Osteoblast (primary cell): ENCODE data around the gene JAZF1. TPM values are rescaled to one million over a fixed set of nuclear protein-coding genes. Genes with fewer than 3 reads are reported as not detected.

Source experiments
- DNase-seq: peaks from one replicate; pipeline ENCODE4 v3.0.0; 2011; ENCODE audit warnings: low spot score, mixed read lengths; ENCODE audit not compliant: insufficient read length; ENCODE audit errors: missing footprints
- H2AFZ ChIP-seq: 2 replicates; pipeline ENCODE4 v1.6.0; 2011; ENCODE audit warnings: mild to moderate bottlenecking, low read length
- H3K27ac ChIP-seq: 2 replicates; pipeline ENCODE4 v1.5.1; 2011; ENCODE audit warnings: mild to moderate bottlenecking, low read depth, low read length, moderate library complexity
- H3K27me3 ChIP-seq: 2 replicates; pipeline ENCODE4 v1.6.0; 2012; ENCODE audit warnings: mild to moderate bottlenecking, control low read depth, inconsistent platforms, low read length, moderate library complexity; ENCODE audit not compliant: insufficient read depth
- H3K36me3 ChIP-seq: 2 replicates; pipeline ENCODE4 v1.5.1; 2011; ENCODE audit warnings: mild to moderate bottlenecking, low read length, control low read depth, moderate library complexity; ENCODE audit not compliant: insufficient read depth
- H3K4me1 ChIP-seq: 2 replicates; pipeline ENCODE4 v1.5.1; 2011; ENCODE audit warnings: mild to moderate bottlenecking, low read length, control low read depth, moderate library complexity; ENCODE audit not compliant: insufficient read depth
- H3K4me2 ChIP-seq: 2 replicates; pipeline ENCODE4 v1.6.0; 2011; ENCODE audit warnings: mild to moderate bottlenecking, low read length; ENCODE audit not compliant: insufficient read depth
- H3K4me3 ChIP-seq: fragments of 200-600 bp; sonication (generic); 3 replicates; pipeline ENCODE4 v1.5.1; 2012; ENCODE audit warnings: mild to moderate bottlenecking, low read length, inconsistent platforms; ENCODE audit not compliant: insufficient read depth
- H3K79me2 ChIP-seq: 2 replicates; pipeline ENCODE4 v1.6.0; 2012; ENCODE audit warnings: mild to moderate bottlenecking, low read length, control low read depth, inconsistent platforms; ENCODE audit not compliant: insufficient read depth
- H3K9me3 ChIP-seq: 2 replicates; pipeline ENCODE4 v1.5.1; 2011; ENCODE audit warnings: low read depth, low read length, control low read depth
- H4K20me1 ChIP-seq: 2 replicates; pipeline ENCODE4 v1.6.0; 2012; ENCODE audit warnings: mild to moderate bottlenecking, low read length, control low read depth; ENCODE audit not compliant: insufficient read depth
- total RNA-seq: library from RNA; depleted of rRNA; stranded (reverse); fragments of >200 nt; gene quantifications from 2 replicates; pipeline ENCODE4 v1.2.3, GENCODE V29; 2012
- TF ChIP-seq, protein P1 (sequence below): IDR thresholded peaks from 2 replicates; pipeline ENCODE4 v1.5.1; 2011; ENCODE audit warnings: mild to moderate bottlenecking, low read depth, low read length, moderate library complexity; ENCODE audit errors: extremely low read depth

JAZF1 gene
- total RNA-seq, 1 donor: 15.9 TPM

DNA sequence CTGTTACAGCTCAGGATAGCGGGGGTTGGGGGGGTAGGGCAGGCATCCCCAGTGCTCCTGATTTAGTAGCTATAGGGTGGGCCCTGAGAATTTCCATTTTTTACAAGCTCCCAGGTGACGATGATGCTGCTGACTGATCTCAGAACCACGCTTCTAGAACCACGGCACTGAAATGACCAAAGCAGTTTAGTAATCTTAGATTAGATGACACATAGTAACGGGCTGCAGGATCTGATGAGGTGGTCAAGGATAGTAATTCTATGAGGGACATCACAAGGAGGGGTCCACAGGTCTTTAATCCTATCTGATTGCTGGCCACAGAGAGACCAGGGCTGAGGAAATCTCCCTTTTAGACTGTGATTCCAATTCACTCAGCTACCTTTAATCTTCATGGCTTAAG lies 167.2 kb downstream of the JAZF1 start:
- no peaks in the 10 kb centered on the region for H3K36me3 ChIP-seq
- H3K4me2 ChIP-seq: no peak overlapping the region
- H3K79me2 ChIP-seq: peaks cover 7% of the 10 kb centered on the region
- peaks cover 10% of the 10 kb centered on the region for H3K4me1 ChIP-seq
- no peak overlapping the region for H2AFZ ChIP-seq
- no peaks in the 10 kb centered on the region for H3K27me3 ChIP-seq
- no peak overlapping the region for H3K27ac ChIP-seq
- DNase-seq: no peak
- TF ChIP-seq, protein P1, sequence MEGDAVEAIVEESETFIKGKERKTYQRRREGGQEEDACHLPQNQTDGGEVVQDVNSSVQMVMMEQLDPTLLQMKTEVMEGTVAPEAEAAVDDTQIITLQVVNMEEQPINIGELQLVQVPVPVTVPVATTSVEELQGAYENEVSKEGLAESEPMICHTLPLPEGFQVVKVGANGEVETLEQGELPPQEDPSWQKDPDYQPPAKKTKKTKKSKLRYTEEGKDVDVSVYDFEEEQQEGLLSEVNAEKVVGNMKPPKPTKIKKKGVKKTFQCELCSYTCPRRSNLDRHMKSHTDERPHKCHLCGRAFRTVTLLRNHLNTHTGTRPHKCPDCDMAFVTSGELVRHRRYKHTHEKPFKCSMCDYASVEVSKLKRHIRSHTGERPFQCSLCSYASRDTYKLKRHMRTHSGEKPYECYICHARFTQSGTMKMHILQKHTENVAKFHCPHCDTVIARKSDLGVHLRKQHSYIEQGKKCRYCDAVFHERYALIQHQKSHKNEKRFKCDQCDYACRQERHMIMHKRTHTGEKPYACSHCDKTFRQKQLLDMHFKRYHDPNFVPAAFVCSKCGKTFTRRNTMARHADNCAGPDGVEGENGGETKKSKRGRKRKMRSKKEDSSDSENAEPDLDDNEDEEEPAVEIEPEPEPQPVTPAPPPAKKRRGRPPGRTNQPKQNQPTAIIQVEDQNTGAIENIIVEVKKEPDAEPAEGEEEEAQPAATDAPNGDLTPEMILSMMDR: no peak
- no peak overlapping the region for H3K4me3 ChIP-seq
- peaks cover 6% of the 10 kb centered on the region for H4K20me1 ChIP-seq
- H3K9me3 ChIP-seq: no peaks in the 10 kb centered on the region

- Histone ChIP-seq H3K4me1 (peaks cover 6% of the 10 kb centered on the region), H3K4me2 (no peak overlapping the region), H3K27ac (no peak overlapping the region), H2AFZ (no peak overlapping the region), H3K36me3 (no peaks in the 10 kb centered on the region), H3K79me2 (peaks cover 7% of the 10 kb centered on the region), H3K4me3 (no peak overlapping the region), H3K9me3 (no peaks in the 10 kb centered on the region), H3K27me3 (no peaks in the 10 kb centered on the region), H4K20me1 (peaks cover 4% of the 10 kb centered on the region)
- TF ChIP-seq, protein P1: no peak
- DNase-seq: no peak
These were observed 167.6 kb downstream of the JAZF1 start for GRCh38 chr7:28013019-28013418.

GRCh38 chr7:28008911-28009310 lies 171.7 kb downstream of the JAZF1 start:
- Histone ChIP-seq H3K27ac (no peak overlapping the region), H4K20me1 (peaks cover 8% of the 10 kb centered on the region), H3K4me1 (no peaks in the 10 kb centered on the region), H3K27me3 (no peaks in the 10 kb centered on the region), H3K36me3 (no peaks in the 10 kb centered on the region), H3K9me3 (no peaks in the 10 kb centered on the region), H3K4me2 (no peak overlapping the region), H3K79me2 (peaks cover 6% of the 10 kb centered on the region), H2AFZ (no peak overlapping the region), H3K4me3 (no peak overlapping the region)
- DNase-seq: no peak
- TF ChIP-seq, protein P1: no peak

DNA sequence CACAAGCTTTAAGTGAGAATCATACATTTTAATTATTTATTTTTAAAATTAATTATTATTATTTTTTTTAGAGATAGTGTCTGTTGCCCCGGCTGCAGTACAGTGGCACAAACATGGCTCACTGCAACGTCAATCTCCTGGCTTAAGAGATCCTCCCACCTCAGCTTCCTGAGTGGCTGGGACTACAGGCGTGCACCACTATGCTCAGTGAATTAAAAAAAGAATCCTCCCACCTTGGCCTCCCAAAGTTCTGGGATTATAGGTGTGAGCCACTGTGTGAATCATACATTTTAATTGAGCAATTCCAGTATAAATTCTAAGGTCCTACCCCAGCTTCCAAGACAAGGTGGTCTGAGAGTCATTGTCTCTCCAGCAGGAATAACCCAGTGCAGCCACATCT lies 172.4 kb downstream of the JAZF1 start:
- H3K4me1 ChIP-seq: no peaks in the 10 kb centered on the region
- H3K9me3 ChIP-seq: no peaks in the 10 kb centered on the region
- no peak overlapping the region for H3K4me3 ChIP-seq
- no peak for DNase-seq
- TF ChIP-seq, protein P1: no peak
- no peaks in the 10 kb centered on the region for H3K36me3 ChIP-seq
- no peaks in the 10 kb centered on the region for H3K27me3 ChIP-seq
- H3K27ac ChIP-seq: no peak overlapping the region
- peaks cover 10% of the 10 kb centered on the region for H4K20me1 ChIP-seq
- H2AFZ ChIP-seq: no peak overlapping the region
- H3K4me2 ChIP-seq: no peak overlapping the region
- peaks cover 6% of the 10 kb centered on the region for H3K79me2 ChIP-seq
